ENCODE measurements around the gene CSE1L. TPM values are rescaled to one million over a fixed set of nuclear protein-coding genes. Genes with fewer than 3 reads are reported as not detected.

The CSE1L gene
- total RNA-seq, 1 donor from 2014 or later, result 58.8 TPM

GRCh38 chr20:49112596-49113274 lies 66.6 kb downstream of the CSE1L start:
- intact Hi-C loops (cut with micrococcal nuclease), result no loop called here
- Mint-ChIP-seq H3K4me1 (no peaks in the 10 kb centered on the region), H3K27ac (peak overlapping the region; percentile 33), H3K27me3 (no peaks in the 10 kb centered on the region), H3K9me3 (peaks cover 3% of the 10 kb centered on the region), H3K36me3 (ENCODE audit: low read depth) (peaks cover 66% of the 10 kb centered on the region), H3K4me3 (no peak overlapping the region)
- CTCF ChIA-PET, result no interaction called here
- no peak for TF ChIP-seq CTCF (IDR thresholded peaks at IDR 0.05)
- DNase-seq (no peak), ATAC-seq (ENCODE audit: low read depth) (no peak)
- POLR2A ChIA-PET, result interaction anchor here (0.8 kb wide), 1 partner anchor 16 kb away, joined by 3 read pairs; no protein-coding TSS in a partner anchor

- no peaks in the 10 kb centered on the region for H3K9me3 Mint-ChIP-seq
- peaks cover 85% of the 10 kb centered on the region for H3K36me3 Mint-ChIP-seq (ENCODE audit: low read depth)
- H3K27ac Mint-ChIP-seq, result no peak overlapping the region
- POLR2A ChIA-PET, result no interaction called here
- CTCF ChIA-PET, result no interaction called here
- DNase-seq, result no peak
- TF ChIP-seq CTCF (IDR thresholded peaks at IDR 0.05), result no peak
- ATAC-seq (ENCODE audit: low read depth), result no peak
- no peaks in the 10 kb centered on the region for H3K27me3 Mint-ChIP-seq
- intact Hi-C loops (cut with micrococcal nuclease), result no loop called here
- no peaks in the 10 kb centered on the region for H3K4me1 Mint-ChIP-seq
- no peak overlapping the region for H3K4me3 Mint-ChIP-seq
Measured at GRCh38 chr20:49115564-49115963, 69.5 kb downstream of the CSE1L start.

GRCh38 chr20:49118307-49118706 lies 72.2 kb downstream of the CSE1L start:
- no peak overlapping the region for H3K4me3 Mint-ChIP-seq
- ChIA-PET POLR2A (interaction anchor here (0.7 kb wide), 1 partner anchor 19 kb away, joined by 3 read pairs; no protein-coding TSS in a partner anchor), CTCF (no interaction called here)
- ATAC-seq (ENCODE audit: low read depth) (no peak), DNase-seq (no peak)
- TF ChIP-seq CTCF (IDR thresholded peaks at IDR 0.05), result no peak
- intact Hi-C loops (cut with micrococcal nuclease), result no loop called here
- H3K36me3 Mint-ChIP-seq (ENCODE audit: low read depth), result peaks cover 93% of the 10 kb centered on the region
- no peaks in the 10 kb centered on the region for H3K9me3 Mint-ChIP-seq
- H3K27ac Mint-ChIP-seq, result no peak overlapping the region
- no peaks in the 10 kb centered on the region for H3K27me3 Mint-ChIP-seq
- no peaks in the 10 kb centered on the region for H3K4me1 Mint-ChIP-seq

GRCh38 chr20:49119988-49120387 lies 73.9 kb downstream of the CSE1L start:
- H3K4me3 Mint-ChIP-seq, result no peak overlapping the region
- no peak overlapping the region for H3K27ac Mint-ChIP-seq
- TF ChIP-seq CTCF (IDR thresholded peaks at IDR 0.05), result no peak
- ATAC-seq (ENCODE audit: low read depth) (no peak), DNase-seq (no peak)
- intact Hi-C loops (cut with micrococcal nuclease), result no loop called here
- H3K4me1 Mint-ChIP-seq, result no peaks in the 10 kb centered on the region
- ChIA-PET CTCF (interaction anchor here (1.5 kb wide), 1 partner anchor 13 kb away, joined by 3 read pairs; no protein-coding TSS in a partner anchor), POLR2A (interaction anchor here (0.5 kb wide), 1 partner anchor 117 kb away, joined by 4 read pairs; no protein-coding TSS in a partner anchor)
- H3K9me3 Mint-ChIP-seq, result no peaks in the 10 kb centered on the region
- peaks cover 92% of the 10 kb centered on the region for H3K36me3 Mint-ChIP-seq (ENCODE audit: low read depth)
- no peaks in the 10 kb centered on the region for H3K27me3 Mint-ChIP-seq

- no peak for DNase-seq
- H3K4me3 Mint-ChIP-seq, result no peak overlapping the region
- ATAC-seq (ENCODE audit: low read depth), result no peak
- H3K27ac Mint-ChIP-seq, result no peak overlapping the region
- intact Hi-C loops (cut with micrococcal nuclease), result no loop called here
- CTCF ChIA-PET, result no interaction called here
- H3K4me1 Mint-ChIP-seq, result no peaks in the 10 kb centered on the region
- no peak for TF ChIP-seq CTCF (IDR thresholded peaks at IDR 0.05)
- H3K36me3 Mint-ChIP-seq (ENCODE audit: low read depth), result peaks cover 82% of the 10 kb centered on the region
- POLR2A ChIA-PET, result no interaction called here
- H3K27me3 Mint-ChIP-seq, result no peaks in the 10 kb centered on the region
- H3K9me3 Mint-ChIP-seq, result no peaks in the 10 kb centered on the region
Measured at GRCh38 chr20:49122920-49123319, 76.8 kb downstream of the CSE1L start.
